Neural cell (in vitro differentiated cells): ENCODE data around the gene NPR2.

Experiments
- EZH2 ChIP-seq: fragments of 200-600, 300-800 bp; shearing (Covaris generic), sonication (generic); IDR thresholded peaks from 2 replicates; pipeline ENCODE4 v1.6.1; 2014; ENCODE audit warnings: antibody characterized with exemption, low read length, borderline replicate concordance, mild to moderate bottlenecking; ENCODE audit not compliant: insufficient read depth, poor library complexity, severe bottlenecking
- RAD21 ChIP-seq: fragments of 450-650 bp; conservative IDR thresholded peaks from 2 replicates; pipeline ENCODE4 v1.6.1; 2014; ENCODE audit warnings: antibody characterized with exemption, mild to moderate bottlenecking, moderate library complexity
- TF ChIP-seq, protein P1 (sequence below): fragments of 450-650 bp; IDR thresholded peaks from 2 replicates; pipeline ENCODE4 v1.5.1; 2014; ENCODE audit warnings: antibody characterized with exemption, mild to moderate bottlenecking, moderate library complexity; ENCODE audit not compliant: poor library complexity, severe bottlenecking

DNA sequence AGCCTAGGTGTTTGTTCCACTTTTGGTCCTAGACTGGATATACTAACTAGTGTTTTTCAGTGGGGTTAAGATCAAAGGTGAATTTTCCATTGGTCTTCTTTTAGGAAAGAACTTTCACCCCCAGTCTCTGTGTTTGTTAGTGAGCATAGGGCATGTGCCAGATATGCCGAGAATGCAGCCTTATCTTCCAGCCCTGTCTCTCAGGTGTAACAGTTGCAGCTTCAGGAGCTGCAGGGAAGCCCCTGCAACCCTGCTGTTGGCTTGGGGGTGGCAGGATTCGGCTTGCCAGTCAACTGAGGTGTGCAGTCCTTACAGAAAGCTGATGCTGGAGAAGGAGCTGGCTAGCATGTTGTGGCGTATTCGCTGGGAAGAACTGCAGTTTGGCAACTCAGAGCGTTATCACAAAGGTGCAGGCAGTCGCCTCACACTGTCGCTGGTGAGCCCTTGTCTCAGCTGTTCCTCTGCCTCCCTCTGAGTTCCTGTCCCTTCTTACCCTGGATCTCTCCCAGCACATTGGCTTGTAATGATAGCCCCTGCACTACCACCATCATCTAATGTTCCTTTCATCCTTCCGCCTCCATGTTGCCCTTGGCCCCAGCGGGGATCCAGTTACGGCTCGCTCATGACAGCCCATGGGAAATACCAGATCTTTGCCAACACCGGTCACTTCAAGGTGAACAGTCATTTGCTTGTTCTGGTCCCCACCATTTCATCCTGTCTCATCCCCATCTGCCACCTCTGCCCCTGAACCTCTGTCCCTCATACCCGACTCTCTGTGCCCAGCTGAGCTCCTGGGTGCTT, 10.1 kb downstream of the NPR2 start:
- TF ChIP-seq, protein P1, sequence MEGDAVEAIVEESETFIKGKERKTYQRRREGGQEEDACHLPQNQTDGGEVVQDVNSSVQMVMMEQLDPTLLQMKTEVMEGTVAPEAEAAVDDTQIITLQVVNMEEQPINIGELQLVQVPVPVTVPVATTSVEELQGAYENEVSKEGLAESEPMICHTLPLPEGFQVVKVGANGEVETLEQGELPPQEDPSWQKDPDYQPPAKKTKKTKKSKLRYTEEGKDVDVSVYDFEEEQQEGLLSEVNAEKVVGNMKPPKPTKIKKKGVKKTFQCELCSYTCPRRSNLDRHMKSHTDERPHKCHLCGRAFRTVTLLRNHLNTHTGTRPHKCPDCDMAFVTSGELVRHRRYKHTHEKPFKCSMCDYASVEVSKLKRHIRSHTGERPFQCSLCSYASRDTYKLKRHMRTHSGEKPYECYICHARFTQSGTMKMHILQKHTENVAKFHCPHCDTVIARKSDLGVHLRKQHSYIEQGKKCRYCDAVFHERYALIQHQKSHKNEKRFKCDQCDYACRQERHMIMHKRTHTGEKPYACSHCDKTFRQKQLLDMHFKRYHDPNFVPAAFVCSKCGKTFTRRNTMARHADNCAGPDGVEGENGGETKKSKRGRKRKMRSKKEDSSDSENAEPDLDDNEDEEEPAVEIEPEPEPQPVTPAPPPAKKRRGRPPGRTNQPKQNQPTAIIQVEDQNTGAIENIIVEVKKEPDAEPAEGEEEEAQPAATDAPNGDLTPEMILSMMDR: no peak
- no peak for TF ChIP-seq RAD21
- no peak for TF ChIP-seq EZH2
